ENCODE measurements around the gene EPB41L1.

Gene EPB41L1

GRCh38 chr20:36238760-36239159 is 84.2 kb downstream of the EPB41L1 start:
- Mint-ChIP-seq H3K27ac (no peak overlapping the region), H3K9me3 (no peaks in the 10 kb centered on the region), H3K4me3 (peak overlapping the region; percentile 68 to 88 (median 76)), H3K27me3 (ENCODE audit: low read depth) (no peaks in the 10 kb centered on the region), H3K36me3 (ENCODE audit: low read depth) (peaks cover 23% of the 10 kb centered on the region), H3K4me1 (peaks cover 37% of the 10 kb centered on the region)
- TF ChIP-seq CTCF (IDR thresholded peaks at IDR 0.05; ENCODE audit: unreplicated experiment in 3 of 3), result no peak

DNA sequence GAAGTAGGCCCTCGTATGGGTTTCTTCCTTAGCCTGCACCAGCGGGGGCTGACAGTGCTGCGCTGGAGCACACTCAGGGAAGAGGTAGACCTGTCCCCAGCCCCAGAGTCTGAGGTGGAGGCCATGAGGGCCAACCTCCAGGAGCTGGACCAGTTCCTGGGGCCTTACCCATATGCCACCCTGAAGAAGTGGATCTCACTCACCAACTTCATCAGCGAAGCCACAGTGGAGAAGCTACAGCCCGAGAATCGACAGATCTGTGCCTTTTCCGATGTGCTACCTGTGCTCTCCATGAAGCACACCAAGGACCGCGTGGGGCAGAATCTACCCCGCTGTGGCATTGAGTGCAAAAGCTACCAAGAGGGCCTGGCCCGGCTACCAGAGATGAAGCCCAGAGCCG is 85.5 kb downstream of the EPB41L1 start:
- no peaks in the 10 kb centered on the region for H3K27me3 Mint-ChIP-seq (ENCODE audit: low read depth)
- H3K9me3 Mint-ChIP-seq, result no peaks in the 10 kb centered on the region
- H3K36me3 Mint-ChIP-seq (ENCODE audit: low read depth), result peaks cover 33% of the 10 kb centered on the region
- peaks cover 29% of the 10 kb centered on the region for H3K4me1 Mint-ChIP-seq
- TF ChIP-seq CTCF (IDR thresholded peaks at IDR 0.05; ENCODE audit: unreplicated experiment in 3 of 3), result no peak
- no peak overlapping the region for H3K4me3 Mint-ChIP-seq
- no peak overlapping the region for H3K27ac Mint-ChIP-seq

GRCh38 chr20:36241678-36242077 is 87.1 kb downstream of the EPB41L1 start:
- no peaks in the 10 kb centered on the region for H3K27me3 Mint-ChIP-seq (ENCODE audit: low read depth)
- no peak for TF ChIP-seq CTCF (IDR thresholded peaks at IDR 0.05; ENCODE audit: unreplicated experiment in 3 of 3)
- no peak overlapping the region for H3K4me3 Mint-ChIP-seq
- H3K36me3 Mint-ChIP-seq (ENCODE audit: low read depth), result peaks cover 43% of the 10 kb centered on the region
- peaks cover 18% of the 10 kb centered on the region for H3K4me1 Mint-ChIP-seq
- no peak overlapping the region for H3K27ac Mint-ChIP-seq
- no peaks in the 10 kb centered on the region for H3K9me3 Mint-ChIP-seq

GRCh38 chr20:36243726-36244125 is 89.2 kb downstream of the EPB41L1 start:
- TF ChIP-seq CTCF (IDR thresholded peaks at IDR 0.05; ENCODE audit: unreplicated experiment in 3 of 3), result no peak
- H3K27ac Mint-ChIP-seq, result no peak overlapping the region
- no peaks in the 10 kb centered on the region for H3K9me3 Mint-ChIP-seq
- no peak overlapping the region for H3K4me3 Mint-ChIP-seq
- H3K4me1 Mint-ChIP-seq, result peaks cover 5% of the 10 kb centered on the region
- no peaks in the 10 kb centered on the region for H3K27me3 Mint-ChIP-seq (ENCODE audit: low read depth)
- H3K36me3 Mint-ChIP-seq (ENCODE audit: low read depth), result peaks cover 59% of the 10 kb centered on the region

GRCh38 chr20:36246401-36246800 is 91.9 kb downstream of the EPB41L1 start:
- Mint-ChIP-seq H3K27ac (no peak overlapping the region), H3K4me3 (no peak overlapping the region), H3K9me3 (no peaks in the 10 kb centered on the region), H3K27me3 (ENCODE audit: low read depth) (no peaks in the 10 kb centered on the region), H3K4me1 (peaks cover 1% of the 10 kb centered on the region), H3K36me3 (ENCODE audit: low read depth) (peaks cover 55% of the 10 kb centered on the region)
- TF ChIP-seq CTCF (IDR thresholded peaks at IDR 0.05; ENCODE audit: unreplicated experiment in 3 of 3), result no peak

DNA sequence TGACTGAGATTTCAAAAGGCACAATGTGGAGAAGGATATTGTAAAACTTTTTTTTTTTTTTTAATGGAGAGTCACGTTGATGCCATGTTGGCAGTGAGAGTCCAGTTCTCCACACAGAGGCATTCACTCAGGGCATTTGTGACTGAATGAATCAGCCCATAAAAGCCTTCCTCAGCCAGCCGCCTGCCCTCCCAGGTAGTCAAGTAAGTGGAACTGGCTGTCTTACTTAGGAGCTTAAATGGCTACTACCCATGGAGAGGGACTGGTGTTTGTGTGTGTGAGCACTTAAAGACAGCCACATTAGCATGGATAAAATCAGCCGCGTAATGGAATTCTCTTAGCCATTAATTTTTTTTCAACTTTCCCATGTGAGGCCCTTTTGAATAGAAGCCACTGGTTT is 94.3 kb downstream of the EPB41L1 start:
- TF ChIP-seq CTCF (IDR thresholded peaks at IDR 0.05; ENCODE audit: unreplicated experiment in 3 of 3), result no peak
- Mint-ChIP-seq H3K27me3 (ENCODE audit: low read depth) (no peaks in the 10 kb centered on the region), H3K27ac (no peak overlapping the region), H3K9me3 (no peaks in the 10 kb centered on the region), H3K4me1 (peaks cover 10% of the 10 kb centered on the region), H3K4me3 (no peak overlapping the region), H3K36me3 (ENCODE audit: low read depth) (peaks cover 51% of the 10 kb centered on the region)

All from nephron (organoid).